ENCODE results near the gene STUM. TPM values are rescaled to one million over a fixed set of nuclear protein-coding genes. Genes with fewer than 3 reads are reported as not detected.

STUM gene
- total and polyA plus RNA-seq, 2 donors (not counting 1 experiment from before 2014, with no cell fraction given), result 0.01 TPM; not detected in 1

DNA sequence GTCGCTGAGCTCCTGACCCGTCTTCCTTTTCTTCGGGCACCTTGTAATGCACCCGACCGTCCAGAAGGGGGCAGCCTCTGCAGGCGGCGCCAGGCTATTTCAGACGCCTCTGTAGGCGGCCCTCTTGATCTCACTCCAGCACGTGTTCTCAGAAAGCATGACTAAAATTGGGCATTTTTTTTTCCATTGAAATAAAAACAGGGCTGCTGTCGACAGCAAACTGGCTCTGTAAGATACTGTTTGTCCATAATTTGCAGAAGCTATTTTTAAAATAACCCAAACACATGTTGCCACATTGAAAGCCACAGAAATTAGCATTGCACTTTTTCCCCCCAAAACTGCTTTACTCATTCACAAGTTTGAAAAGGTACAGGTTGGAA lies 78.0 kb downstream of the STUM start:
- Histone ChIP-seq H3K27ac (ENCODE audit: insufficient read depth, low read length) (no peak overlapping the region), H3K27me3 (ENCODE audit: control insufficient read depth, insufficient read depth, low read length) (no peaks in the 10 kb centered on the region), H4K20me1 (ENCODE audit: control insufficient read depth, extremely low read depth, insufficient read depth, low read length) (no peaks in the 10 kb centered on the region), H3K4me1 (ENCODE audit: control insufficient read depth, extremely low read depth, insufficient read depth, low read length) (no peaks in the 10 kb centered on the region), H3K79me2 (ENCODE audit: control insufficient read depth, insufficient read depth, low read length) (no peaks in the 10 kb centered on the region), H3K36me3 (ENCODE audit: control insufficient read depth, insufficient read depth, low read length) (no peaks in the 10 kb centered on the region), H3K4me3 (replicated peaks in 1 of 4; ENCODE audit: control extremely low read depth in 1 of 4, insufficient read depth in 1 of 4, low read depth in 3 of 4, low read length in 4 of 4) (no peak overlapping the region), H3K4me2 (ENCODE audit: extremely low read depth, insufficient read depth, low read length) (peak overlapping the region; percentile 46), H3K9me3 (ENCODE audit: control insufficient read depth, insufficient read depth, low read depth, low read length) (no peaks in the 10 kb centered on the region), H2AFZ (ENCODE audit: low read length) (no peak overlapping the region), H3K9ac (ENCODE audit: insufficient read depth, low read length) (no peak overlapping the region)
- peak; percentile 48 to 75 for DNase-seq (ENCODE audit: low read depth in 2 of 2)
- TF ChIP-seq EZH2 (IDR thresholded peaks at IDR 0.05; ENCODE audit: low read length, missing control alignments), result no peak
- TF ChIP-seq, protein P1, sequence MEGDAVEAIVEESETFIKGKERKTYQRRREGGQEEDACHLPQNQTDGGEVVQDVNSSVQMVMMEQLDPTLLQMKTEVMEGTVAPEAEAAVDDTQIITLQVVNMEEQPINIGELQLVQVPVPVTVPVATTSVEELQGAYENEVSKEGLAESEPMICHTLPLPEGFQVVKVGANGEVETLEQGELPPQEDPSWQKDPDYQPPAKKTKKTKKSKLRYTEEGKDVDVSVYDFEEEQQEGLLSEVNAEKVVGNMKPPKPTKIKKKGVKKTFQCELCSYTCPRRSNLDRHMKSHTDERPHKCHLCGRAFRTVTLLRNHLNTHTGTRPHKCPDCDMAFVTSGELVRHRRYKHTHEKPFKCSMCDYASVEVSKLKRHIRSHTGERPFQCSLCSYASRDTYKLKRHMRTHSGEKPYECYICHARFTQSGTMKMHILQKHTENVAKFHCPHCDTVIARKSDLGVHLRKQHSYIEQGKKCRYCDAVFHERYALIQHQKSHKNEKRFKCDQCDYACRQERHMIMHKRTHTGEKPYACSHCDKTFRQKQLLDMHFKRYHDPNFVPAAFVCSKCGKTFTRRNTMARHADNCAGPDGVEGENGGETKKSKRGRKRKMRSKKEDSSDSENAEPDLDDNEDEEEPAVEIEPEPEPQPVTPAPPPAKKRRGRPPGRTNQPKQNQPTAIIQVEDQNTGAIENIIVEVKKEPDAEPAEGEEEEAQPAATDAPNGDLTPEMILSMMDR (conservative IDR thresholded peaks at IDR 0.05 in 1 of 2, IDR thresholded peaks at IDR 0.05 in 1 of 2; ENCODE audit: low read depth in 1 of 2, low read length in 2 of 2), result peak; percentile 93 to 96

DNA sequence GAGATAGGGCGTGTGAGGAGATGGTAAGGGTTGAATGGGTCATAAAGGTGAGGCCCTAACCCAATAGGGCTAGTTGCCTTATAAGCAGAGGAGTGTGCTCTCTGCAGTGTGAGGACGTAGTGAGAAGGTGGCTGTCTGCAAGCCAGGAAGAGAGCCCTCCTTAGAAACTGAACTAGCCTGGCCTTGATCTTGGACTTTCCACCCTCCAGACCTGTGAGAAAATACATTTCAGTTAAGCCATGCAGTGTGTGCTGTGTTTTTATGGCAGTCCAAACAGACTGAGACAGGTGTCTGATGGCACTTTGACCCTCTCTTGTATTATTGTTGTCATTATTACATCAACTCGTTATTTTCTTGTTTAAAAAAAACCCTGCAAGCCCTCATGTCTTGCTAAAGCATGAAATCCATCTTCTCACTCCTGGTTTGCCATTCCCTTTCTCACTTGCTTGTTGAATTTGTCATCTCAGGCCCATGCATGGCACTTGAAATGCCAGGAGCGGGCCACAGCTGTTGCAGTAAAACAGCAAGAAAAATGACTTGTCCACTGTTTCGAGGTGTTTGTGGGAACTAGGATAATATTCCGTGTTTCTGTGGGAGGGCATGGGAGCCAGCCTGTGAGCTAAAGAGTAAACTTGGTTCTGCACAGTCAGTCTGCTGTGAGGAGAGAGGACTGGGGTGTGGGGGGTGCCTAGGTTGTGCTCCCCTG lies 78.6 kb downstream of the STUM start:
- no peaks in the 10 kb centered on the region for H3K9me3 ChIP-seq (ENCODE audit: control insufficient read depth, insufficient read depth, low read depth, low read length)

DNA sequence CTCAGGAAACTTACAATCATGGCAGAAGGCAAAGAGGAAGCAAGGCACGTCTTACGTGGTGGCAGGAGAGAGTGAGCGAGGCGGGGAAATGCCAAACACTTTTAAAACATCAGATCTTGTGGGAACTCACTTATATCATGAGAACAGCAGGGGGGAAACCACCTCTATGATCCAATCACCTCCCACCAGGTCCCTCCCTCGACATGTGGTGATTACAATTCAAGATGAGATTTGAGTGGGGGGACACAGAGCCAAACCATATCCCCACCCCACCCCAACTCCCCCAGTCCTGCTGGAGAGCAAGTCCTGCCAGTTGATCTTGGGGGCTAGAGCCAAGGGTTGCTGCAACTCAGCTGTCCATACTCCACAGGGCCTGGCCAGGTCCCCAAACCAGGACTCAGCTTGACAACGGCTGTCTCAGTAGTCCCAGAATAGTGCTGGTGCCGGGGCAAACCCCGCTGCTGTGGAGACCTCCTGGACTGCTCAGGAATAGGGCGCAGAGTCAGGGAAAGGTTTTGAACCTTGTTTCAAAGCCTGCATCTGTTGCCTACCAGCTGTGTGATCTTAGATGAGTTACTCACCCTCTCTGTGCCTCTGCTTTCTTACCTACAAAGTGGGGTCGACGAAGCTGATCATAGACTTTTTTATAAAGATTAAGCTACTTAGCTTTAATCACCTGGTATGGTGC lies 79.5 kb downstream of the STUM start:
- DNase-seq (ENCODE audit: low read depth in 2 of 2), result no peak
- no peak overlapping the region for H3K4me3 ChIP-seq (replicated peaks in 1 of 4; ENCODE audit: control extremely low read depth in 1 of 4, insufficient read depth in 1 of 4, low read depth in 3 of 4, low read length in 4 of 4)
- no peaks in the 10 kb centered on the region for H3K9me3 ChIP-seq (ENCODE audit: control insufficient read depth, insufficient read depth, low read depth, low read length)
- no peaks in the 10 kb centered on the region for H3K79me2 ChIP-seq (ENCODE audit: control insufficient read depth, insufficient read depth, low read length)
- no peak for TF ChIP-seq EZH2 (IDR thresholded peaks at IDR 0.05; ENCODE audit: low read length, missing control alignments)
- TF ChIP-seq, protein P1 (conservative IDR thresholded peaks at IDR 0.05 in 1 of 2, IDR thresholded peaks at IDR 0.05 in 1 of 2; ENCODE audit: low read depth in 1 of 2, low read length in 2 of 2), result no peak
- no peak overlapping the region for H2AFZ ChIP-seq (ENCODE audit: low read length)
- no peak overlapping the region for H3K27ac ChIP-seq (ENCODE audit: insufficient read depth, low read length)
- no peaks in the 10 kb centered on the region for H4K20me1 ChIP-seq (ENCODE audit: control insufficient read depth, extremely low read depth, insufficient read depth, low read length)
- H3K9ac ChIP-seq (ENCODE audit: insufficient read depth, low read length), result no peak overlapping the region
- no peak overlapping the region for H3K4me2 ChIP-seq (ENCODE audit: extremely low read depth, insufficient read depth, low read length)
- no peaks in the 10 kb centered on the region for H3K36me3 ChIP-seq (ENCODE audit: control insufficient read depth, insufficient read depth, low read length)
- H3K4me1 ChIP-seq (ENCODE audit: control insufficient read depth, extremely low read depth, insufficient read depth, low read length), result no peaks in the 10 kb centered on the region
- no peaks in the 10 kb centered on the region for H3K27me3 ChIP-seq (ENCODE audit: control insufficient read depth, insufficient read depth, low read length)

More for the DNA sequence above, 78.6 kb downstream of the STUM start:
- Histone ChIP-seq H3K4me2 (ENCODE audit: extremely low read depth, insufficient read depth, low read length) (no peak overlapping the region), H4K20me1 (ENCODE audit: control insufficient read depth, extremely low read depth, insufficient read depth, low read length) (no peaks in the 10 kb centered on the region), H3K9ac (ENCODE audit: insufficient read depth, low read length) (no peak overlapping the region), H3K36me3 (ENCODE audit: control insufficient read depth, insufficient read depth, low read length) (no peaks in the 10 kb centered on the region), H3K4me3 (replicated peaks in 1 of 4; ENCODE audit: control extremely low read depth in 1 of 4, insufficient read depth in 1 of 4, low read depth in 3 of 4, low read length in 4 of 4) (no peak overlapping the region), H3K4me1 (ENCODE audit: control insufficient read depth, extremely low read depth, insufficient read depth, low read length) (no peaks in the 10 kb centered on the region), H3K79me2 (ENCODE audit: control insufficient read depth, insufficient read depth, low read length) (no peaks in the 10 kb centered on the region), H3K27ac (ENCODE audit: insufficient read depth, low read length) (no peak overlapping the region), H3K27me3 (ENCODE audit: control insufficient read depth, insufficient read depth, low read length) (no peaks in the 10 kb centered on the region), H2AFZ (ENCODE audit: low read length) (no peak overlapping the region)
- DNase-seq (ENCODE audit: low read depth in 2 of 2), result no peak
- TF ChIP-seq EZH2 (IDR thresholded peaks at IDR 0.05; ENCODE audit: low read length, missing control alignments), result no peak
- TF ChIP-seq, protein P1 (conservative IDR thresholded peaks at IDR 0.05 in 1 of 2, IDR thresholded peaks at IDR 0.05 in 1 of 2; ENCODE audit: low read depth in 1 of 2, low read length in 2 of 2), result no peak

Measured in fibroblast of lung (primary cell).